ENCODE data around the gene SBK3.
"Not testable (repeated sequence)": the region's sequence is repeated elsewhere in the genome, so short reads cannot be mapped to it uniquely, and the experiment has no call there.

Gene SBK3

DNA sequence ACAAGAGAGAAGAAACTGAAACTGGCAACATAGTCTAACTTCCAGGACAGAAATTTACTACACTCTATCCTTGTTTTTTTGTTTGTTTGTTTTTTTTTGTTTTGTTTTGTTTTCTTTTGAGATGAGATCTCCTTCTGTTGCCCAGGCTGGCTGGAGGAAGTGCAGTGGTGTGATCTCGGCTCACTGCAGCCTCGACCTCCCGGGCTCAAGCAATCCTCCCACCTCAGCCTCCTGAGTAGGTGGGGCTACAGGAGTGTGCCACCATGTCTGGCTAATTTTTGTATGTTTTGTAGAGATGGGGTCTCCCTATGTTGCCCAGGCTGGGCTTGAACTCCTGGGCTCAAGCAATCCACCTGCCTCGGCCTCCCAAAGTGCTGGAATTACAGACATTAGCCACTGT is 36.9 kb upstream of the SBK3 start:
- not testable (repeated sequence) for H3K14ac ChIP-seq (ENCODE audit: low read length)

DNA sequence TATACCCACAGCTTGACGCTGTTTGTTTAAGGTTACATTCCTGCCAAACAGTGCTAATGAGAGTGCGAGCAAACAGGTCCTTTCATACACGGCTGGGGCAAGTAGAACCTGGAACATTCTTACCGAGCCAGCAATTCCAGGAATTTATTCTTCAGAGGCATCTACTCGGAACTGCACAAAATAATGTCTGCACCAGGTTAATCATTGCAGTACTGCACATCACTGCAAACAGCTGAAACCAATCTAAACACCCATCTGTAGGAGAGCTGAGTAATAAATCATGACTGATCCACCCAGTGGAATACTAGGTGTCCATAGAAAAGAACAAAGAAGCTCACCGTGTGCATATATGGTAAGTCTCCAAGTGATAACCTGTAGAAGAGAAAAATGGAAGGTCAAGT is 36.5 kb upstream of the SBK3 start:
- Histone ChIP-seq H3K4me2 (ENCODE audit: insufficient read depth, low read length, poor library complexity, severe bottlenecking) (no peak overlapping the region), H4K8ac (ENCODE audit: low read depth, low read length) (no peak overlapping the region), H3K23ac (ENCODE audit: low read depth, low read length, poor library complexity) (no peak overlapping the region), H2AK5ac (ENCODE audit: low read depth, low read length) (no peak overlapping the region), H3K4me1 (ENCODE audit: control insufficient read depth in 2 of 2, insufficient read depth in 1 of 2, low read depth in 1 of 2, low read length in 2 of 2) (peaks cover 12 to 13% of the 10 kb centered on the region in 2 donors), H3K36me3 (replicated peaks in 1 of 2; ENCODE audit: control insufficient read depth in 2 of 2, insufficient read depth in 2 of 2, low read length in 2 of 2) (peaks cover 10 to 13% of the 10 kb centered on the region in 2 donors), H3K27me3 (ENCODE audit: control insufficient read depth in 3 of 3, insufficient read depth in 3 of 3, low read depth in 1 of 3, low read length in 3 of 3) (no peaks in the 10 kb centered on the region), H3K27ac (replicated peaks; ENCODE audit: low read length) (no peak overlapping the region), H3K4me3 (ENCODE audit: low read length in 2 of 2) (no peak overlapping the region), H4K91ac (ENCODE audit: low read depth, low read length, poor library complexity) (no peak overlapping the region), H2BK5ac (ENCODE audit: low read length) (no peak overlapping the region), H2BK15ac (ENCODE audit: low read length) (no peak overlapping the region), H2BK12ac (ENCODE audit: low read length) (no peak overlapping the region), H2BK120ac (ENCODE audit: low read depth, low read length) (no peak overlapping the region), H3K79me1 (ENCODE audit: low read depth, low read length) (peaks cover 14% of the 10 kb centered on the region), H3K9ac (ENCODE audit: low read depth, low read length, poor library complexity) (no peak overlapping the region), H3K9me3 (replicated peaks in 1 of 2; ENCODE audit: control insufficient read depth in 2 of 2, insufficient read depth in 1 of 2, low read depth in 1 of 2, low read length in 2 of 2) (no peaks in the 10 kb centered on the region), H3K14ac (ENCODE audit: low read length) (no peak overlapping the region), H3K4ac (ENCODE audit: low read length) (no peak overlapping the region), H2AFZ (ENCODE audit: low read length) (no peak overlapping the region), H3K18ac (ENCODE audit: low read length) (no peak overlapping the region)
- no peak for DNase-seq (ENCODE audit: low spot score)
- no CpG with 5 or more reads among the region's 6 CpGs for WGBS, 2 donors (ENCODE audit: extremely low coverage in 2 of 2, insufficient read length in 2 of 2, insufficient replicate concordance in 1 of 2)

More for the DNA sequence above, 36.9 kb upstream of the SBK3 start:
- H2BK15ac ChIP-seq (ENCODE audit: low read length); H4K8ac ChIP-seq (ENCODE audit: low read depth, low read length); H2BK12ac ChIP-seq (ENCODE audit: low read length); H2AFZ ChIP-seq (ENCODE audit: low read length); H3K4me3 ChIP-seq (ENCODE audit: low read length in 2 of 2); H4K91ac ChIP-seq (ENCODE audit: low read depth, low read length, poor library complexity); H3K27ac ChIP-seq (replicated peaks; ENCODE audit: low read length); H3K36me3 ChIP-seq (replicated peaks in 1 of 2; ENCODE audit: control insufficient read depth in 2 of 2, insufficient read depth in 2 of 2, low read length in 2 of 2); DNase-seq (ENCODE audit: low spot score); H3K4ac ChIP-seq (ENCODE audit: low read length); H2BK5ac ChIP-seq (ENCODE audit: low read length); H3K9ac ChIP-seq (ENCODE audit: low read depth, low read length, poor library complexity); H3K9me3 ChIP-seq (replicated peaks in 1 of 2; ENCODE audit: control insufficient read depth in 2 of 2, insufficient read depth in 1 of 2, low read depth in 1 of 2, low read length in 2 of 2); H3K27me3 ChIP-seq (ENCODE audit: control insufficient read depth in 3 of 3, insufficient read depth in 3 of 3, low read depth in 1 of 3, low read length in 3 of 3); H2AK5ac ChIP-seq (ENCODE audit: low read depth, low read length); H3K23ac ChIP-seq (ENCODE audit: low read depth, low read length, poor library complexity); H2BK120ac ChIP-seq (ENCODE audit: low read depth, low read length); H3K18ac ChIP-seq (ENCODE audit: low read length); H3K4me2 ChIP-seq (ENCODE audit: insufficient read depth, low read length, poor library complexity, severe bottlenecking): not testable (repeated sequence)
- peaks cover 12 to 17% of the 10 kb centered on the region in 2 donors for H3K4me1 ChIP-seq (ENCODE audit: control insufficient read depth in 2 of 2, insufficient read depth in 1 of 2, low read depth in 1 of 2, low read length in 2 of 2)
- no CpG with 5 or more reads among the region's 4 CpGs for WGBS, 2 donors (ENCODE audit: extremely low coverage in 2 of 2, insufficient read length in 2 of 2, insufficient replicate concordance in 1 of 2)
- H3K79me1 ChIP-seq (ENCODE audit: low read depth, low read length): peaks cover 14% of the 10 kb centered on the region

DNA sequence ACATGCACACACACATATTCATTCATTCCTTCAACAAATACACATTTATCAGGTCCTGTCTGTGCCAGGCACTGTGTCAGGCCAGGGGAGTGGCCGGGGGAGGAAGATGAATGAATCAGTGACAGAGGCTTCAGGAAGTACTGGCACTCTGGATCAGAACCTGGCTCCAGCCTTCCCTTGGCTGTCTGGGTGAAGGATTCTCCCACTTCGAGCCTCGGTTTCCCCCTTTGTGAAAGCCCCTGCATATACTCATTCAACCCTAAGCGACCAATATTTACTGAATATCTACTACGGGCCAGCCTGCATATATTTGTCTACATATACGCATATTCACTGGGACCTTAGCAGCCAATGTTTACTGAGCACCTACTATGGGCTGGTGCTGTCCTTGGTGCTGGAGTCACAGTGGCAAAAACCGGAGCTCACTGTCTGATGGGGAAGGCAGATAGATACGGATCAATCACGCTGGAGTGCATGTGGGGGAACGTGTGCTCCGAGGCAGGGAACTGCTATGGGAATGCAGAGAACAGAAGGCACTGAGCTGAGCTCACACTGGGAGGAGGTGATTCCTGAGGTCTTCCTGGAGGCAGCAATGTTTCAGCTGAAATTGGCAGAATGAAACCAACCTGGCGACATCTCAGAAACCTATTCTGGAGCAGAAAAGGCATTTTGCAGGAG is 35.9 kb upstream of the SBK3 start:
- no peak for DNase-seq (ENCODE audit: low spot score)
- no peak overlapping the region for H2BK5ac ChIP-seq (ENCODE audit: low read length)
- H3K79me1 ChIP-seq (ENCODE audit: low read depth, low read length): peaks cover 14% of the 10 kb centered on the region
- no peaks in the 10 kb centered on the region for H3K9me3 ChIP-seq (replicated peaks in 1 of 2; ENCODE audit: control insufficient read depth in 2 of 2, insufficient read depth in 1 of 2, low read depth in 1 of 2, low read length in 2 of 2)
- no peak overlapping the region for H2BK120ac ChIP-seq (ENCODE audit: low read depth, low read length)
- H3K36me3 ChIP-seq (replicated peaks in 1 of 2; ENCODE audit: control insufficient read depth in 2 of 2, insufficient read depth in 2 of 2, low read length in 2 of 2): peaks cover 14 to 15% of the 10 kb centered on the region in 2 donors
- H2AK5ac ChIP-seq (ENCODE audit: low read depth, low read length): no peak overlapping the region
- H3K14ac ChIP-seq (ENCODE audit: low read length): no peak overlapping the region
- no peak overlapping the region for H2BK15ac ChIP-seq (ENCODE audit: low read length)
- H3K27me3 ChIP-seq (ENCODE audit: control insufficient read depth in 3 of 3, insufficient read depth in 3 of 3, low read depth in 1 of 3, low read length in 3 of 3): no peaks in the 10 kb centered on the region
- WGBS, 2 donors (ENCODE audit: extremely low coverage in 2 of 2, insufficient read length in 2 of 2, insufficient replicate concordance in 1 of 2): no CpG with 5 or more reads among the region's 12 CpGs
- H3K23ac ChIP-seq (ENCODE audit: low read depth, low read length, poor library complexity): no peak overlapping the region
- H3K4me3 ChIP-seq (ENCODE audit: low read length in 2 of 2): peak overlapping the region; percentile 93 to 99
- peak overlapping the region; percentile 86 for H2AFZ ChIP-seq (ENCODE audit: low read length)
- peak overlapping the region; percentile 53 for H3K18ac ChIP-seq (ENCODE audit: low read length)
- H2BK12ac ChIP-seq (ENCODE audit: low read length): no peak overlapping the region
- no peak overlapping the region for H3K4ac ChIP-seq (ENCODE audit: low read length)
- no peak overlapping the region for H3K9ac ChIP-seq (ENCODE audit: low read depth, low read length, poor library complexity)
- H3K27ac ChIP-seq (replicated peaks; ENCODE audit: low read length): peak overlapping the region; percentile 18
- H4K91ac ChIP-seq (ENCODE audit: low read depth, low read length, poor library complexity): no peak overlapping the region
- peaks cover 8 to 9% of the 10 kb centered on the region in 2 donors for H3K4me1 ChIP-seq (ENCODE audit: control insufficient read depth in 2 of 2, insufficient read depth in 1 of 2, low read depth in 1 of 2, low read length in 2 of 2)
- H4K8ac ChIP-seq (ENCODE audit: low read depth, low read length): no peak overlapping the region
- H3K4me2 ChIP-seq (ENCODE audit: insufficient read depth, low read length, poor library complexity, severe bottlenecking): peak overlapping the region; percentile 15

DNA sequence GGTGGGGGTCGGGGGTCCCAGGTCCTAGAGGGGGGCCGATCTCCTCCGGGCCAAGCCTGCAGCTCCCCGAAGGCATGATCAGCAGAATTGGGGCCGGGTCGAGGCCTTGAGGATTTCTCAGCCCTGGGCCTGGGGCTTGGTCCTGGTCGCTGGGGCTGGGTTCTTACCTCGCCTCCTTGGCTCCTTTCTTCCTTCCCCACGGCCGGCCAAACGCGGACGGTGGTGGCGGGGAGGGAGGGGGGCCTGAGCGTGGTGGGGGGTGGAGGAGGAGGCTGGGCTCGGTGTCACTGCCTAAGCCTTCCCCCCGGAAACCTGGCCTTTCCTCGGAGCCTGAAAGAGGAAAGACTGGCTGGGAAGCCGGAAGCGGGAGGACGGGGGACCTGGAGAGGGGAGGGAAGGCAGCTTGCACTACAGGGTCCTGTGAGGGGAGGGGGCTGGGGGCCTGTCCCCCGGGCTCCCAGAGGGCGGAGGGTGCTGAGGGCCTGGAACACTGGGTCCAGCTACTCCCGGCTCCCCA is 35.3 kb upstream of the SBK3 start, which contains the start of gene ZNF579:
TSS of gene ZNF579 (minus strand) at position 221 of the 517 bp plus-strand sequence. CDS start 1,209 bp downstream, outside the sequence.
- peak within 1 kb of the TSS; percentile 82 for H3K14ac ChIP-seq (ENCODE audit: low read length)
- peak within 1 kb of the TSS; percentile 53 for H4K91ac ChIP-seq (ENCODE audit: low read depth, low read length, poor library complexity)
- peak within 1 kb of the TSS; percentile 98 for H3K23ac ChIP-seq (ENCODE audit: low read depth, low read length, poor library complexity)
- WGBS, 2 donors (ENCODE audit: extremely low coverage in 2 of 2, insufficient read length in 2 of 2, insufficient replicate concordance in 1 of 2): no CpG with 5 or more reads among the region's 24 CpGs
- peak within 1 kb of the TSS; percentile 93 to 99 for H3K4me3 ChIP-seq (ENCODE audit: low read length in 2 of 2)
- H3K27me3 ChIP-seq (ENCODE audit: control insufficient read depth in 3 of 3, insufficient read depth in 3 of 3, low read depth in 1 of 3, low read length in 3 of 3): no peaks in the 10 kb centered on the region
- peak within 1 kb of the TSS; percentile 99 for H2AK5ac ChIP-seq (ENCODE audit: low read depth, low read length)
- H3K27ac ChIP-seq (replicated peaks; ENCODE audit: low read length): peak within 1 kb of the TSS; percentile 92
- peaks cover 4 to 5% of the 10 kb centered on the region in 2 donors for H3K4me1 ChIP-seq (ENCODE audit: control insufficient read depth in 2 of 2, insufficient read depth in 1 of 2, low read depth in 1 of 2, low read length in 2 of 2)
- DNase-seq (ENCODE audit: low spot score): peak; percentile 77
- peak within 1 kb of the TSS; percentile 86 for H2AFZ ChIP-seq (ENCODE audit: low read length)
- peaks cover 14% of the 10 kb centered on the region for H3K79me1 ChIP-seq (ENCODE audit: low read depth, low read length)
- no peaks in the 10 kb centered on the region for H3K9me3 ChIP-seq (replicated peaks in 1 of 2; ENCODE audit: control insufficient read depth in 2 of 2, insufficient read depth in 1 of 2, low read depth in 1 of 2, low read length in 2 of 2)
- peak within 1 kb of the TSS; percentile 97 for H3K9ac ChIP-seq (ENCODE audit: low read depth, low read length, poor library complexity)
- peak within 1 kb of the TSS; percentile 94 for H2BK120ac ChIP-seq (ENCODE audit: low read depth, low read length)
- no peak within 1 kb of the TSS for H4K8ac ChIP-seq (ENCODE audit: low read depth, low read length)
- H2BK15ac ChIP-seq (ENCODE audit: low read length): peak within 1 kb of the TSS; percentile 92
- peak within 1 kb of the TSS; percentile 99 for H2BK5ac ChIP-seq (ENCODE audit: low read length)
- H2BK12ac ChIP-seq (ENCODE audit: low read length): no peak within 1 kb of the TSS
- H3K18ac ChIP-seq (ENCODE audit: low read length): peak within 1 kb of the TSS; percentile 100
- H3K4me2 ChIP-seq (ENCODE audit: insufficient read depth, low read length, poor library complexity, severe bottlenecking): peak within 1 kb of the TSS; percentile 87
- peak within 1 kb of the TSS; percentile 99 for H3K4ac ChIP-seq (ENCODE audit: low read length)
- H3K36me3 ChIP-seq (replicated peaks in 1 of 2; ENCODE audit: control insufficient read depth in 2 of 2, insufficient read depth in 2 of 2, low read length in 2 of 2): peaks cover 18% of the 10 kb centered on the region in 2 donors
